Measurements from ENCODE around the gene RAI14.

- no peak for TF ChIP-seq CTCF (conservative IDR thresholded peaks at IDR 0.05 in 1 of 2, IDR thresholded peaks at IDR 0.05 in 1 of 2; ENCODE audit: low read depth in 1 of 2, low read length in 2 of 2)
- no peak for TF ChIP-seq EZH2 (IDR thresholded peaks at IDR 0.05; ENCODE audit: low read length, missing control alignments)
These were observed 198.5 kb downstream of the RAI14 start for GRCh38 chr5:34854459-34855174.
